ENCODE data around the gene SLC25A14. TPM values are rescaled to one million over a fixed set of nuclear protein-coding genes. Genes with fewer than 3 reads are reported as not detected.

Gene SLC25A14
- total and polyA plus RNA-seq, 4 experiments from 2014 or later, result 7.8 to 15.8 (median 10.9) TPM

DNA sequence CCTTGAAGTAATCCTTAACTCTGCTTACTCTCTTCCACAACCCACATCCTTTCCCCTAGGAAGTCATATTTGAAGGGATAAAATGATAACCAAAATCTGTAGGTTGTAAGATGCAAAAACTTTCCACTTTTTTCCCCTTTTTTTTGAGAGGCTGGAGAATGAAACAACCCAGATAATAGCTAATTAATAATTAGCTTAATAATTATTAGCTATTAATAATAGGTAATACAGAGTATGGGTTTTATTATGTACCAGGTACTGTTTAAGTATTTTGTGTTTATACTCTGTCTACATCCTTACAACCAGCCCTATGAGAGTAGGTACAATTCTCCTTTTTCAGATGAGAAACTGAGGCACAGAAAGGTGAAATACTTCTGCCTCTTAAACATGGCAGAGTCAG is 36.4 kb downstream of the SLC25A14 start:
- H3K27ac Mint-ChIP-seq, result no peak overlapping the region
- ChIA-PET POLR2A (ENCODE audit: partially characterized antibody) (no interaction called here), CTCF (ENCODE audit: partially characterized antibody) (no interaction called here)
- Histone ChIP-seq H3K36me3 (ENCODE audit: insufficient read depth, low read length) (no peaks in the 10 kb centered on the region), H3K27me3 (ENCODE audit: insufficient read depth, low read length) (no peaks in the 10 kb centered on the region), H3K27ac (ENCODE audit: low read depth, low read length) (no peak overlapping the region), H3K4me1 (ENCODE audit: insufficient read depth, low read length) (no peaks in the 10 kb centered on the region), H3K4me3 (ENCODE audit: low read length in 2 of 2) (no peak overlapping the region), H3K9me3 (ENCODE audit: control insufficient read depth in 1 of 2, low read length in 2 of 2) (no peaks in the 10 kb centered on the region)
- H3K4me1 Mint-ChIP-seq, result no peaks in the 10 kb centered on the region
- intact Hi-C loops (cut with micrococcal nuclease), result no loop called here
- H3K36me3 Mint-ChIP-seq, result peaks cover 4 to 8% of the 10 kb centered on the region in 2 donors
- H3K9me3 Mint-ChIP-seq, result no peaks in the 10 kb centered on the region
- no peak overlapping the region for H3K4me3 Mint-ChIP-seq
- H3K27me3 Mint-ChIP-seq, result no peaks in the 10 kb centered on the region
- no peak for DNase-seq

DNA sequence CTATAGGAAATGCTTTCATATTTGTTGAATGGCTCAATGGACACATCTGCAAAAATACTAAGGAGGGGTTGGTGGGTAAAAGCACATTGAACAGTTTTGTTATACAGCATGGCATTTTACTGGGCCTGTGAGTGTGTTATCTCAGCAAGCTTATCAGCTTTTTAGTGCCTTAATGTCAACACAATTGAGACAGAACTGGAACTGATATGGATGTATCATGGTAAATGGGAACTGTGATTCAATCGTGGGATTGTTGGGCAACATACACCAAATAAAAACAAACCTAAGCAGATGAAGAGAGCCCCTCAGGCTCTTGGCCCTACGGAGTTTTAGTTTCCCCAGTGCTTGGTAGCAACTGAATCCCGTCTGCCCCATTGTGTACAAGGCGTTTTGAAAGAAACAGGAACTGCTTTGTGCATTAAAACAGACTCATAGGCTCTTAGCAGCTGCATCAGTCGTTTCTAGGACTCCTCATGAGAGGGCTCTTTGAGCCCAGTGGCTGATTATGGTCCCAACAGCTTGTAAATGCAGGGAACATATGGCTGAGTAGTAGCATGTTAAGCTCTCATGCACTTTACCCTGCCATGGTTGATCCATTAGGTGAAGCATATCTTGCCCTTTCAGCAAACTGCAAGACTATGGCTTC is 38.4 kb downstream of the SLC25A14 start:
- no peak for DNase-seq
- H3K27me3 Mint-ChIP-seq, result peaks cover 0 to 3% of the 10 kb centered on the region in 2 donors
- Histone ChIP-seq H3K36me3 (ENCODE audit: insufficient read depth, low read length) (no peaks in the 10 kb centered on the region), H3K4me1 (ENCODE audit: insufficient read depth, low read length) (no peaks in the 10 kb centered on the region), H3K9me3 (ENCODE audit: control insufficient read depth in 1 of 2, low read length in 2 of 2) (no peaks in the 10 kb centered on the region), H3K4me3 (ENCODE audit: low read length in 2 of 2) (no peak overlapping the region), H3K27ac (ENCODE audit: low read depth, low read length) (no peak overlapping the region), H3K27me3 (ENCODE audit: insufficient read depth, low read length) (no peaks in the 10 kb centered on the region)
- H3K4me3 Mint-ChIP-seq, result no peak overlapping the region
- intact Hi-C loops (cut with micrococcal nuclease), result no loop called here
- H3K27ac Mint-ChIP-seq, result no peak overlapping the region
- H3K36me3 Mint-ChIP-seq, result peaks cover 0 to 1% of the 10 kb centered on the region in 2 donors
- H3K4me1 Mint-ChIP-seq, result no peaks in the 10 kb centered on the region
- CTCF ChIA-PET (ENCODE audit: partially characterized antibody), result no interaction called here
- POLR2A ChIA-PET (ENCODE audit: partially characterized antibody), result no interaction called here
- no peaks in the 10 kb centered on the region for H3K9me3 Mint-ChIP-seq

DNA sequence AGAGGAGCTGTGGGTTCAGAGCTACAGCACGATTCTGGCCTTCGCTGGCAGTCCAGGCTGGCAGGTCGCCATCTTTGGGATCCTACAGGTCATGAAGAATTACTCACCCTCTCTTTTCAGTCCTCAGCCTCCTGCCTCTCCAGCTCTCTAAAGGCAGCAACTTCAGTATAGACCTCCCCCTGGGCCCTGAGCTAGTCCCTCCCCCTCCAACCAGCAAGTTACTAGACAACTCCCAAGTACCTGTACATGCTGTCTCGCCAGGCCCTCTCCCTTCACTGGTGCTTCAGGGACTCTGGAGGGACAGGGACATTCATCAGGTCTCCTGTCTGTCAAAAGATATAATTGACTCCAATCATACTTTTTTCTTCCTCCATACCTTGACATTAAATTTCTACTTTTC is 45.8 kb downstream of the SLC25A14 start, which contains the start of gene GPR119:
GPR119 (minus strand) TSS at position 155 of the 400 bp plus-strand sequence. CDS start 227 bp downstream, outside the sequence.
- H3K4me3 Mint-ChIP-seq, result no peak within 1 kb of the TSS

DNA sequence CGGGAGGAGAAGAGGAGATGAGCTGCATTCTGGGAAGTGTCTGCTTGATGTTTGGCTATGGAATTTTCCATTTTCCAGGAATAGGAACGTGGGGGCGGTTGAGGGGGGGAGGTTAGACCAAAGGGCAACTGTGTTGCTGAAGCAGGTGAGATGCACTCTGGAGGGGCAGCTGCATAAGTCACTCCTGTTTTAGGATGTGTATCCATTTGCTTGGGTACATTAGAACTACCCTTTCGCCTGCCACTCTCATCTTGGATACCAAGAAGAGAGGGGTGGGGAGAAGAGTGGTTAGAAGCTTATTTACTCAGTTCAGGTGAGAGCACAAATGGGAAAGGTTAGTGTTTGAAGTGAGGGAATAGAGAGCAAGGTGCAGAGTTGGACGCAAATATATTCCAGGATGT is 46.7 kb downstream of the SLC25A14 start:
- Mint-ChIP-seq H3K27ac (no peak overlapping the region), H3K4me1 (no peaks in the 10 kb centered on the region), H3K4me3 (no peak overlapping the region), H3K27me3 (peaks cover 0 to 4% of the 10 kb centered on the region in 2 donors), H3K36me3 (no peaks in the 10 kb centered on the region), H3K9me3 (no peaks in the 10 kb centered on the region)
- no peak overlapping the region for H3K4me3 ChIP-seq (ENCODE audit: low read length in 2 of 2)
- no peaks in the 10 kb centered on the region for H3K4me1 ChIP-seq (ENCODE audit: insufficient read depth, low read length)
- ChIA-PET CTCF (ENCODE audit: partially characterized antibody) (no interaction called here), POLR2A (ENCODE audit: partially characterized antibody) (no interaction called here)
- intact Hi-C loops (cut with micrococcal nuclease), result no loop called here
- H3K36me3 ChIP-seq (ENCODE audit: insufficient read depth, low read length), result no peaks in the 10 kb centered on the region
- no peak for DNase-seq
- no peaks in the 10 kb centered on the region for H3K9me3 ChIP-seq (ENCODE audit: control insufficient read depth in 1 of 2, low read length in 2 of 2)
- no peaks in the 10 kb centered on the region for H3K27me3 ChIP-seq (ENCODE audit: insufficient read depth, low read length)
- no peak overlapping the region for H3K27ac ChIP-seq (ENCODE audit: low read depth, low read length)

More for the DNA sequence above, 45.8 kb downstream of the SLC25A14 start, which contains the start of gene GPR119:
- intact Hi-C loops (cut with micrococcal nuclease), result no loop called here
- H3K4me1 ChIP-seq (ENCODE audit: insufficient read depth, low read length), result no peaks in the 10 kb centered on the region
- H3K9me3 Mint-ChIP-seq, result no peaks in the 10 kb centered on the region
- H3K27ac ChIP-seq (ENCODE audit: low read depth, low read length), result no peak within 1 kb of the TSS
- no peak within 1 kb of the TSS for H3K27ac Mint-ChIP-seq
- H3K4me1 Mint-ChIP-seq, result no peaks in the 10 kb centered on the region
- H3K4me3 ChIP-seq (ENCODE audit: low read length in 2 of 2), result no peak within 1 kb of the TSS
- no peaks in the 10 kb centered on the region for H3K36me3 ChIP-seq (ENCODE audit: insufficient read depth, low read length)
- H3K27me3 ChIP-seq (ENCODE audit: insufficient read depth, low read length), result no peaks in the 10 kb centered on the region
- POLR2A ChIA-PET (ENCODE audit: partially characterized antibody), result no interaction called here
- no peak for DNase-seq
- no peaks in the 10 kb centered on the region for H3K36me3 Mint-ChIP-seq
- H3K9me3 ChIP-seq (ENCODE audit: control insufficient read depth in 1 of 2, low read length in 2 of 2), result no peaks in the 10 kb centered on the region
- CTCF ChIA-PET (ENCODE audit: partially characterized antibody), result no interaction called here
- H3K27me3 Mint-ChIP-seq, result peaks cover 0 to 3% of the 10 kb centered on the region in 2 donors

DNA sequence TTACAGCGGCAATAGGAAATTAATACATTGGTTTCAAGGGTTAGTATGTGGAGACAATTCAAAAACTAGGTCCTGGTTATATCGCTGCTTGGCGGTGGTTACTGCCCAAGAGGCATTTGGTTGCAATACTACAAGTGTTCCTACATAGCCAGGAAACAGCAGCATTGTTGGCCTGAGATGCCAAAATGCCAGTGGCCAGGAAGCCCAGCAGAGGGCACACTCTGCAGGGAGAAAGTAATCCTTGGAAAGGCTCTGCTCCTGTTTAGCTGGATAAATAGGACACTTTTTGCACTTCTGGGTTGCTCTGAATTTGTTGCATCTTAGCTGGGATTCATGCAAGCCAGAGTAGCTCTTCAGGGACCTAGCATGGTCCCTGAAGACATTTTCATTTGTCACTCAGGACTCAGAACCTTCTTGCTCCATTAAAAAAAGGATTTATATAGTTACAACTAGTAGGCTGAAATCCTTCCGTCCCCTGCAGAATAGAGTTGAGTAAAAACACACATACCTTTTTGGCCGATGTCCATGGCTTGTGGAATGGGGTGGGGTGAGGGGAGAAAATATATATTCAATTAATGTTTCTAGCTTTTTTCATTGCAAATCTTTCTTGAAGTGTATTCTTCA is 53.8 kb downstream of the SLC25A14 start:
- H3K9me3 ChIP-seq (ENCODE audit: control insufficient read depth in 1 of 2, low read length in 2 of 2), result no peaks in the 10 kb centered on the region
- no peak for DNase-seq
- H3K4me1 ChIP-seq (ENCODE audit: insufficient read depth, low read length), result no peaks in the 10 kb centered on the region
- H3K4me3 Mint-ChIP-seq, result no peak overlapping the region
- intact Hi-C loops (cut with micrococcal nuclease), result loop anchor here (5.0 kb wide), 1 partner anchor 524 kb away; no protein-coding TSS in a partner anchor
- no peaks in the 10 kb centered on the region for H3K9me3 Mint-ChIP-seq
- no peak overlapping the region for H3K27ac Mint-ChIP-seq
- H3K4me1 Mint-ChIP-seq, result no peaks in the 10 kb centered on the region
- no peaks in the 10 kb centered on the region for H3K36me3 Mint-ChIP-seq
- peaks cover 9 to 13% of the 10 kb centered on the region in 2 donors for H3K27me3 Mint-ChIP-seq
- H3K27me3 ChIP-seq (ENCODE audit: insufficient read depth, low read length), result no peaks in the 10 kb centered on the region
- no peak overlapping the region for H3K27ac ChIP-seq (ENCODE audit: low read depth, low read length)
- H3K36me3 ChIP-seq (ENCODE audit: insufficient read depth, low read length), result no peaks in the 10 kb centered on the region
- no peak overlapping the region for H3K4me3 ChIP-seq (ENCODE audit: low read length in 2 of 2)
- ChIA-PET CTCF (ENCODE audit: partially characterized antibody) (no interaction called here), POLR2A (ENCODE audit: partially characterized antibody) (no interaction called here)

DNA sequence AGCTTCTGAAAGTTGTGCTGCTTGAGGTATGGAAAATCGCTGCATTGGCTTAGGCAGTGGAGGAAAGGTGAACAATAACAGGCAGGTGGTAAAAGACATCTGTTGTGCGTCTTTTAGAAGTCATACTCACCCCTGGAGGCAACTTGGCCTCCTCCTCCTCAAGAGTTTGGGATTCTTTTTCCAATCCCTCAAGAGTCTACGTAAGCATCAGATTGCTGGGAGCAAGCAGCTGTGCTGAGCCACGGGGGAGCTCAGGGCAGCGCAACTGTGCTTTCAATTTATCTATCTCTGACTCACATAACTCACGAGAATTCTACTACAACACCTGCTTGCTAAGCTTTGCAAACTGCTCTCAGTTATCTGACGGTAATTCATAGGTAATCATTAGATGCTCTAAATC is 55.6 kb downstream of the SLC25A14 start:
- Mint-ChIP-seq H3K4me1 (no peaks in the 10 kb centered on the region), H3K36me3 (no peaks in the 10 kb centered on the region), H3K4me3 (no peak overlapping the region), H3K27ac (no peak overlapping the region), H3K9me3 (no peaks in the 10 kb centered on the region), H3K27me3 (peaks cover 13 to 14% of the 10 kb centered on the region in 2 donors)
- H3K36me3 ChIP-seq (ENCODE audit: insufficient read depth, low read length), result no peaks in the 10 kb centered on the region
- H3K27me3 ChIP-seq (ENCODE audit: insufficient read depth, low read length), result no peaks in the 10 kb centered on the region
- DNase-seq, result no peak
- no peaks in the 10 kb centered on the region for H3K9me3 ChIP-seq (ENCODE audit: control insufficient read depth in 1 of 2, low read length in 2 of 2)
- ChIA-PET POLR2A (ENCODE audit: partially characterized antibody) (no interaction called here), CTCF (ENCODE audit: partially characterized antibody) (no interaction called here)
- H3K27ac ChIP-seq (ENCODE audit: low read depth, low read length), result no peak overlapping the region
- no peak overlapping the region for H3K4me3 ChIP-seq (ENCODE audit: low read length in 2 of 2)
- intact Hi-C loops (cut with micrococcal nuclease), result no loop called here
- H3K4me1 ChIP-seq (ENCODE audit: insufficient read depth, low read length), result no peaks in the 10 kb centered on the region

DNA sequence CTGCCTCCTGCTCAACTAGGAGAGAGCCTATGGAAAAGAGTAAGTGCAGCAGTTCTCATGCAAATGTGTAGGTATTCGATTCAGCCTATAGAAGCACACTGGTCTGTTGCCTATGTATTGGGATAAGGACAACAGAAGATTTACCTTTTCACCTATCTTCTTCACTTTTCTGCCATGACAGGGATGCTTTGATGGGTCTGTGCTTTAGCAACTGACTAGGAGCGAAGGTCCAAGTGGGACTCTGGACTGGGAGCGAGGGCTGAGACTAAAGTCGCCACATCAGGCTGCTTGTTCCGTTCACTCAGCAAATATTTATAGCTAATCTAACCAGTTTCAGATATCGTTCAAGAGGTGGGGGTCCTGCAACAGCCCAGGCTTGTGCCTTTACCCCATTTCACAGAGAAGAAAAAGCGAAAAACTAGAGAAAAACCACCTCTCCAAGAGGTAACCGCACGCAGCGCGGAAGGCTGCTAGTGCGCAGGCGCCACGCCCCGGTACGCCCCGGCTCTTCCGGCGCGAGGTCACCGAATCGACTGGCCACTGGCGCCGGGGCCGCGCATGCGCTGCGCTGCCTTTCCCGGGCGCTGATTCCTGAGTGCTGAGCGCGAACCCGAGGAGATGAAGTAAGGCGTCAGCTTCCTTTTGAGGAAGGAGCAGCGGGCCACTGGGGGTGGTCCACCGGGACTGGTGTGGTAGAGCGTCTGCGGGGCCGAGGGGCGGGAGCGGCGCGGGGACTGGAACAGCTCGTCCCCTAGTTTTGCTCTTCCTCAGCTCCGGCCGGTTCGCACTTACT is 61.9 kb downstream of the SLC25A14 start, which contains the start of gene RBMX2:
RBMX2 (plus strand) TSS at position 573 of the 793 bp plus-strand sequence; CDS start at position 619, 46 bp downstream.
- POLR2A ChIA-PET (ENCODE audit: partially characterized antibody), result interaction anchor here (2.6 kb wide), 1 partner anchor 62 kb away, joined by 10 read pairs; the partner anchor contains the start of gene SLC25A14
- H3K4me1 Mint-ChIP-seq, result peaks cover 7 to 33% (median 18%) of the 10 kb centered on the region in 4 donors

More for the DNA sequence above, 61.9 kb downstream of the SLC25A14 start, which contains the start of gene RBMX2:
- peaks cover 0 to 16% of the 10 kb centered on the region in 2 donors for H3K36me3 Mint-ChIP-seq
- H3K36me3 ChIP-seq (ENCODE audit: insufficient read depth, low read length), result no peaks in the 10 kb centered on the region
- intact Hi-C loops (cut with micrococcal nuclease), result loop anchor here (1.0 to 5.0 kb wide), 2 partner anchors 62 to 501 kb away; partner anchors contain the start of genes ENOX2 and SLC25A14
- H3K4me3 Mint-ChIP-seq, result peak within 1 kb of the TSS; percentile 81 to 95 (median 86)
- H3K4me3 ChIP-seq (ENCODE audit: low read length in 2 of 2), result peak within 1 kb of the TSS; percentile 64 to 99
- DNase-seq, result peak; percentile 67 to 77 (median 74)
- peaks cover 16% of the 10 kb centered on the region for H3K4me1 ChIP-seq (ENCODE audit: insufficient read depth, low read length)
- peaks cover 7 to 10% of the 10 kb centered on the region in 2 donors for H3K27me3 Mint-ChIP-seq
- CTCF ChIA-PET (ENCODE audit: partially characterized antibody), result interaction anchor here (1.0 kb wide), 1 partner anchor 23 kb away, joined by 3 read pairs; no protein-coding TSS in a partner anchor
- peak within 1 kb of the TSS; percentile 71 for H3K27ac ChIP-seq (ENCODE audit: low read depth, low read length)
- H3K27me3 ChIP-seq (ENCODE audit: insufficient read depth, low read length), result no peaks in the 10 kb centered on the region
- H3K9me3 ChIP-seq (ENCODE audit: control insufficient read depth in 1 of 2, low read length in 2 of 2), result no peaks in the 10 kb centered on the region
- peaks cover 0 to 4% (median 0%) of the 10 kb centered on the region in 8 donors for H3K9me3 Mint-ChIP-seq
- peak within 1 kb of the TSS; percentile 81 to 96 (median 94) for H3K27ac Mint-ChIP-seq
